RPMI7951 (cell line): ENCODE data around the gene DPF3. TPM values are rescaled to one million over a fixed set of nuclear protein-coding genes. Genes with fewer than 3 reads are reported as not detected.
A peak's percentile ranks its signal among the peaks of the same experiment; 100 is the strongest.

Experiments used
- DNase-seq: peaks from one replicate; pipeline ENCODE4 v3.0.0-alpha.2; 2012; ENCODE audit warnings: low read depth
- total RNA-seq: library from RNA; depleted of rRNA; stranded (reverse); fragments of >200 nt; shearing (Covaris generic); gene quantifications from 2 replicates; pipeline ENCODE4 v1.2.3, GENCODE V29; 2014; rRNA removed

Gene DPF3
- total RNA-seq, result 4.2 and 6.5 TPM in 2 replicates

GRCh38 chr14:72893636-72894322 is at the start of gene DPF3:
Gene DPF3, minus strand, starts transcription at chr14:72894101. Its CDS starts 13 bp downstream, at chr14:72894088.
- DNase-seq, result peak; percentile 95

DNA sequence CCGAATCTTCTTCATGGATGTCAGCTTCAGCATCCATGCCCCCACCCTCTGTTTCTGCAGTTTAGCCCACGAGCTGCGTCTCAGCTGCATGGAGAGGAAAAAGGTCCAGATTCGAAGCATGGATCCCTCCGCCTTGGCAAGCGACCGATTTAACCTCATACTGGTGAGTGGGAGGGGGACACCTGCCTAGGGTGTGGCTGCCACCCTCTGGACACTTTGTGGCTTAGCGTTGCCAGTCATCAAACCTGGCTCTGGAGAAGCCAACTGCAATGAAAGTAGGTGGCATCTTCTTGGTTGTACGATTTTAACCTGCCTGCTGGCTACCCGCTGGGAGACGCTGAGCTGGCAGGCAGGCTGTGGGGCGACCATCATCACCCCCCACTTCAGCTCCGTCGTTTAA is 49.0 kb upstream of the DPF3 start:
- DNase-seq, result no peak

GRCh38 chr14:72941286-72941985 is 47.5 kb upstream of the DPF3 start:
- DNase-seq, result no peak

- no peak for DNase-seq
Measured at GRCh38 chr14:72939630-72940029, 45.7 kb upstream of the DPF3 start.

DNA sequence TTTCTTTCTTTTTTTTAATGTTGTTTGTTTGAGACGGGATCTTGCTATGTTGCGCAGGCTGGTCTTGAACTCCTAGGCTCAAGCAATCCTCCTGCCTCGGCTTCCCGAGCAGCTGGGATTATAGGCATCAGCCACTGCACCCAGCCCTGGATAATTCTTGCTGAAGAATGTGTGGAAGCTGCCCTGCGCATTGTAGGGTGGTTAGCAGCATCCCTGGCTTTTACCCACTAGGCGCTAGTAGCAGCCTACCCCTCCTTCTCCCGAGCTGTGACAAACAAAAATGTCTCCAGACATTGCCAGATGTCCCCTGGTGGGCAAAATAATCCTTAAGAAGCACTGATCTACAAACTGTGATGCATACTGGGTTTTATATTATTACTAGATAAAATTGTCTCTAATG is 39.0 kb upstream of the DPF3 start:
- DNase-seq, result no peak

DNA sequence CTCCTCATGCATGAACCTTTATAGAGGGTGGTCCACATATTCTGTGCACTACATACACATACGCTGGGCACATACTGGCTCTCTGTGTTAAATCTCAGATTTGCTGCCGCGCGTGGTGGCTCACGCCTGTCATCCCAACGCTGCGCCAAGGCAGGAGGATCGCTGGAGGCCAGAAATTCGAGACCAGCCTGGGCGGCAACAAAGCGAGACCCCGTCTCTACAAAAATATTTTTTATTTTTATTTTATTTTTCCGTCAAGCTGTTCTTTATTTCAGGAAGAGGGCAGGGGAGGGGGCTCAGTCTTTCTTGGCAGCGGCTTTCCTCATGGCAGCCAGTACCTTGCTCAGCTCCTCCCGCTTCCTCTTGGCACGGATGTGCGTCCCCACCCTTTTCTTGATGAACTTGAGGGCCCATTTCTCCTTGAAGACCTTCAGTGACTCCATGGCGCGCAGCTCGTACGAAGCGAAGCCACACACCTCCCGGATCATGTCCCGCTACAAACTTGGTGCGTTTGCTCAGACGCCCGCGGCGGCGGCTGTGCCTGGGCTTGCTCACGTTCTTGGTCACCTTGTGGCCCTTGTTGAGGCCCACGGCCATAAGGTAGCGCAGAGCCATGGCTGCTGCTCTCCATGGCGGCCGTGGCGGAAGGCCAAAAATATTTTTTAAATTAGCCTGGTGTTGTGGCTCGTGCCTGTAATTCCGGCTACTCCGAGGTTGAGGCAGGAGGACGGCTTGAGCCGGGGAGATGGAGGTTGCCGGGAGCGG is 35.6 kb upstream of the DPF3 start:
- no peak for DNase-seq

DNA sequence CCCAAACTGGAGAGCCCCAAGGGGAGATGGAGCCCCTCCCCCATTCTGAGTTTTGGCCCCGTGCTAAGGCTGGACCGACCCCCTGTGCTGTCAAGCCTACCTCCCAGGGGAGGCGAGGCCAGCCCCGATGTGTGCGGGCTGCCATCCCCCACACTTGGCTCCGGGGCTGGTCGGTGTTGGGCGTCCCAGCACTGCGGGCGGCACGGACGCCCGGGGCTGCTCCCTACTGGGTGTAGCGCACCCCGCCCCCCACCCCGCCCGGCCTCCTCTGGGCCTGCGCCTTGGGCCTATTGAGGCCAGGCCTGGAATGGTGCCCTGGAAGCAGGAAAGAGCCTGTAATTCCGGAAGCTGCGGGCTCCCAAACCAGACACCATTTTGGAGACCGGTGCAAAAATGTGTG is 35.0 kb upstream of the DPF3 start:
- DNase-seq, result no peak

- DNase-seq, result peak; percentile 98
Measured at GRCh38 chr14:72926292-72927028, 32.6 kb upstream of the DPF3 start, which contains the start of gene DCAF4. Gene DCAF4, plus strand, starts transcription at chr14:72926464. Its CDS starts 11,515 bp downstream, at chr14:72937979.

- no peak for DNase-seq
Measured at GRCh38 chr14:72925815-72926291, 32.0 kb upstream of the DPF3 start.

DNA sequence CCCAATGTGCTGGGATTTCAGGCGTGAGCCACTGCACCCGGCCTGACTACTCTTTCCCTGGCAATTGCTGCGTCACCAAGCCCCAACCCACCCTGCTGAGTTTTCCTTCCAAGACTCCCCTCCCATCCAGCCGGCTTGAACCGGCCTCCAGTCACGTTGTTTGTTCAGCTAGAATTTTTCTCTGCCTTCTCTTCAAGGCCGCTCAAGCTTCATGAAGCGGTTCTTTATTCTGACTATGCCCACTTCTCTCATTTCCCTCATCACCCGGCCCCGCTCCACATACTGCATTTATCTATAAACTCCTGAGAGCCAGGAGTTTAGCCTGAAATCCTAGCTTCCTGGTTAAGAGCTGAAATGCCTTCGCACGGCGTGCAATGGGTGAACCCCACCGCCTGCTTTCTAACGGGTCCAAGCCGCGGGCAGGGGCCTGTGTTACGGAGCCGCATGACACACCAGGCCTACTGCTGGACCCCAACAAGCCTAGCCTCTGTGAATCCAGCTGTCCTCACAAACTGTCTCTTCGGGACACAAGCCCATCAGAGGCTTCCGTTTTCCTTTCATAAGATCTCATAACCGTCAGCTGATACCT is 31.4 kb upstream of the DPF3 start:
- no peak for DNase-seq

- DNase-seq, result peak; percentile 25
Measured at GRCh38 chr14:72924337-72924736, 30.4 kb upstream of the DPF3 start.

- DNase-seq, result no peak
Measured at GRCh38 chr14:72921396-72921795, 27.5 kb upstream of the DPF3 start.

DNA sequence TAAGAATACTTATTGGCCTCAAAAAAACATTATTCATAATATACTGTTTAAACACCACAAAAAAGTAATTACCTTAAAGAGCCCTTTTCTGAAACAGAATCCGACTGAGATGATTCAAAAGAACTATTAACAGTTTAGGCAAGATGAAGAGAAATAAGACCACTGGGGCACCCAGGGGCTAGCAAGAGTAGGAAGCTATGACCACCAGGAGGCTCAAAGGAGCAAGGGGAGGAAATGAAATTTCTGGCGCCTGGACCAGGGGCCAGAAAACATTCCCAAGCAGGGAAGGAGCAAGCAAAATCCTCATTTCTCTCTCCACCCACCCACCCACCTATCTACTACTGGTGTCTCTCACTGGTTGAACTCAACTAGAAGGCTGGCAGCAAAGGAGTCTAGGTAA is 26.1 kb upstream of the DPF3 start:
- DNase-seq, result no peak

DNA sequence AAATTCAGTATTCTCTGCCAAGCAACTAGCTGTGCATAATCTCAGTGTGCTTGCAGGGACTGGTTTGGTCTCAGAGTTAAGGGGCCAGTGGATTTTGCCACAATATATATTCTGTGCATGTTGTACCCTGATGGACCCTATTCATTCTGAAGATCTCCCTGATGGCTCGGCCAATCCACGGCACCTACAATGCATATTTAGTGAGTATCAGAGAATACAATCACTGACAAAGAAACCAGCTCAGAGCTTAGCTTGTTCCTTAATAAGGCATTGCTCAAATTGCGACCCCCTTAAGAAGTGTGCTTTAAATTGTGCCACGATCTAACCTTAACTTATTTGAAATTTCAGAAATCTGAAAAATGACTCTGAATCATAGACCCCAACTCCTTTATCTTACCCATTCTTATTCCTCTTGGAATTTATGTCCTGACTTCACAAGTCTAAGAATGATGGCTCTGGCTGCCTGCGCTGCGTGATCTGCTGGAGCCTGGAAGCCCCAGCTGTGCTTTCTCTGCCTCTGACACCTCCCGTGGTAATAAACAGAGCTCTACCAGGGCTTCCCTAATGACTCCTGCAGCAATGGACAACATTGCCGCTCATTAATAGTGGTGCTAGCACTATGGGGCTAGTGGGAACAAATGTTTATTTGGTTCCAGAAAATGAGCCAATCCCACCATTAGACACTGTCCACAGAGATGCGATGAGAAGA is 23.3 kb upstream of the DPF3 start:
- DNase-seq, result no peak

DNA sequence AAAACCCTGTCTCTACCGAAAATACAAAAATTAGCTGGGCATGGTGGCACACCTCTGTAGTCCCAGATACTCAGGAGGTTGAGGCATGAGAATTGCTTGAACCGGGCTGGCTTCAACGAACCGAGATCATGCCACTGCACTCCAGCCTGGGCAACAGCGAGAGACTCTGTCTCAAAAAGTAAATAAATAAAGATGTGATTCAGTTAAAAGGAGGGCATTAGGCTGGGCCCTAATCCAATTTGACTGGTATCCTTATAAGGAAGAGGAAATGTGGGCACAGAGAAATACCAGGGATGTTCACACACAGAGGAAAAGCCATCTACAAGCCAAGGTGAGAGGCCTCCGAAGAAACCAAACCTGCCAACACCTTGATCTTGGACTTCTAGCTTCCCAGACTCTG is 22.3 kb upstream of the DPF3 start:
- DNase-seq, result peak; percentile 39

- no peak for DNase-seq
Measured at GRCh38 chr14:72913809-72914208, 19.9 kb upstream of the DPF3 start.

GRCh38 chr14:72909163-72909562 is 15.3 kb upstream of the DPF3 start:
- no peak for DNase-seq

DNA sequence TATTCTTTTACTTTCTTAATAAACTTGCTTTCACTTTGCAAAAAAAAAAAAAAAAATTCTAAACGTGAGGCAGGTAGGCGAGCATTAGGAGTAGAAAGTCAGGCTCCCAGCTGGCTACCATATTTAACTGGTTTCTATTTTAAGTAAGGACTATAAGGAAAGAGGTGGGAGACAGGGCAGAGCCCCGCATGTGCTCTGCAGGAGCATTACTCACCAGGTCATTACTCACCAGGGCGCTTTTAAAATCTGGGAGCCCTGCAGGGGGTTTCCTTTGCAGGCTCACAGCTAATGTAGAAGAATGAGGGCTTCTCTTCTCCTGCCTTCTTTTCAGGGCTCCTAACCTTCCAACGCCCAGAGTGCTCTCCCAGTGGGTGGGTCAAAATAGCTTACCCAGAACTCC is 14.0 kb upstream of the DPF3 start:
- peak; percentile 87 for DNase-seq

DNA sequence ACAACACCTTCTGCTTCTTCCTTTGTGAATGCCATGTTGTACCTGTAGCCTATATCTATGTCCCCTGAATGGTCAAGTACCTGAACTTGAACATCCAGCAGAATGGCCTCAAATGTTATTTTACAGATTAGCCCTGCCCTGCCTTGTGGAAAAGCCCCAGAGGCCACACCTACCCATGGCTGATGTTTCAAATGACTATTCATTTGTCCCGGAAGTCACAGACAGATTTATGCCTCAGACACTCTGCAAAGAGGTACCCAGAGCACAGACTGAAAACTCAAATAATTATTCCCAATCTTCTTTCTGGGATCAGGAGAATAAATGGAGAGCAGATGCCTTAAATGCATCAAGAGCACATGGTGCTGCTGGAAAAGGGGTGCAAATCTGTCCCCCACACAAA is 13.0 kb upstream of the DPF3 start:
- peak; percentile 41 for DNase-seq

DNA sequence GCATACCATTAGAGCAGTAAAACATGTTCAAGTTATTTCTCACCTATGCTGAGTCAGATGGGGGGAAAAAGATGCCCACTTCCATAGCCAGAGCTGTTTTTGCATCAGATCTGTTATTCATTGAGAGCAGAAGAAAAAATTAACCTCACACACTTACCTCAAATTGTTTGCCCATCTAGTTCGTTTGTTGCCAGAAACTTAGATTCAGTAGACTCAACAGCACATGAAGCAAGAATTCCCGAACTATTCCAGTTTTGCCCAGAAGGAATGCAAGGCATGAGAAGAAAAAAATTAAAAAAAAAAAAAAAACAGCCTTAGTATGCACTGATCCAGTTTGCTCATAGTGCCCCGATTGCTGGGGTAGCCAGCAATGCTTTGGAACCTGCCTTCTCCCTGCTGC is 12.4 kb upstream of the DPF3 start:
- peak; percentile 66 for DNase-seq
